ENCODE results near the gene HAAO. TPM values are rescaled to one million over a fixed set of nuclear protein-coding genes. Genes with fewer than 3 reads are reported as not detected.

The HAAO gene
- total RNA-seq, 1 experiment from 2014 or later: 6.6 TPM

GRCh38 chr2:42823744-42824453 lies 31.5 kb upstream of the HAAO start:
- Histone ChIP-seq H3K27me3 (ENCODE audit: insufficient read depth, low read length) (no peaks in the 10 kb centered on the region; the same call in 1 of the 2 replicates), H2BK120ac (ENCODE audit: low read depth, low read length, poor library complexity, severe bottlenecking) (no peak overlapping the region), H3T11ph (ENCODE audit: low read length) (no peak overlapping the region), H3K4me2 (ENCODE audit: insufficient read depth, insufficient read length, low read length) (no peak overlapping the region), H3K79me1 (ENCODE audit: insufficient read depth, low read depth, low read length, poor library complexity, severe bottlenecking) (no peaks in the 10 kb centered on the region), H2BK20ac (ENCODE audit: low read depth, low read length, poor library complexity, severe bottlenecking) (no peak overlapping the region), H3K4ac (ENCODE audit: low read depth, low read length) (no peak overlapping the region), H3K56ac (ENCODE audit: insufficient read length, low read depth, low read length) (no peak overlapping the region), H3K27ac (ENCODE audit: insufficient read length, low read depth, low read length) (no peak overlapping the region), H4K20me1 (ENCODE audit: control insufficient read depth, insufficient read depth, insufficient read length) (no peaks in the 10 kb centered on the region), H3K18ac (ENCODE audit: insufficient read length, low read depth, low read length) (no peak overlapping the region), H3K23me2 (ENCODE audit: insufficient read length, low read depth, low read length, poor library complexity, severe bottlenecking) (no peaks in the 10 kb centered on the region), H2AK5ac (ENCODE audit: insufficient read length, low read length) (no peak overlapping the region), H2BK12ac (ENCODE audit: insufficient read length, low read depth, low read length) (no peak overlapping the region), H3K14ac (ENCODE audit: insufficient read depth, low read length) (no peak overlapping the region), H2BK15ac (ENCODE audit: low read depth, low read length) (no peak overlapping the region), H3K23ac (ENCODE audit: insufficient read length, low read depth, low read length) (no peak overlapping the region), H4K5ac (ENCODE audit: insufficient read length, low read depth, low read length) (no peak overlapping the region), H3K79me2 (ENCODE audit: insufficient read depth, low read length) (no peaks in the 10 kb centered on the region), H4K8ac (replicated peaks; ENCODE audit: insufficient read length, low read depth, low read length) (no peak overlapping the region), H2AFZ (ENCODE audit: low read length) (no peak overlapping the region), H3K9ac (ENCODE audit: extremely low read depth, insufficient read length, low read length) (no peak overlapping the region), H3K4me1 (ENCODE audit: insufficient read depth, low read length) (no peaks in the 10 kb centered on the region), H2BK5ac (ENCODE audit: insufficient read length, low read length) (no peak overlapping the region), H4K91ac (ENCODE audit: insufficient read length, low read depth, low read length) (no peak overlapping the region), H3K9me3 (ENCODE audit: control insufficient read depth, low read depth, low read length) (no peaks in the 10 kb centered on the region)
- peaks cover 7 to 8% of the 10 kb centered on the region in 2 experiments for H3K4me1 Mint-ChIP-seq
- H3K36me3 Mint-ChIP-seq (ENCODE audit: insufficient read depth in 1 of 3, low read depth in 3 of 3): no peaks in the 10 kb centered on the region
- H3K4me3 Mint-ChIP-seq: no peak overlapping the region
- DNase-seq: no peak
- TF ChIP-seq CTCF (conservative IDR thresholded peaks at IDR 0.05): no peak
- no peaks in the 10 kb centered on the region; a peak in 1 of 5 replicates for H3K9me3 Mint-ChIP-seq
- peaks cover 21% of the 10 kb centered on the region for H3K27me3 Mint-ChIP-seq (ENCODE audit: low read depth)
- H3K27ac Mint-ChIP-seq: no peak overlapping the region
- WGBS (ENCODE audit: extremely low coverage, insufficient read length, low lambda C conversion rate): no CpG with 5 or more reads among the region's 11 CpGs

Data from H9 (cell line).